Muscle of arm (tissue), 12 donors: Measurements from ENCODE around the gene YTHDC1. TPM values are rescaled to one million over a fixed set of nuclear protein-coding genes. Genes with fewer than 3 reads are reported as not detected.

ENCODE experiments used
- DNase-seq: peaks from one replicate; pipeline ENCODE4 v3.0.0-alpha.2; 2013
- polyA plus RNA-seq, 12 donors: library from polyadenylated mRNA; unstranded; fragments of 120-200 nt; gene quantifications; one replicate each; pipeline ENCODE4 v1.2.1, GENCODE V29; 2013; ENCODE audit not compliant: insufficient read length in 12 of 12

The YTHDC1 gene
- polyA plus RNA-seq, 12 donors, result 61.3 to 118 (median 85.7) TPM; not detected in 1

- no peak for DNase-seq
Measured at GRCh38 chr4:68361146-68361589, 11.3 kb upstream of the YTHDC1 start.

DNA sequence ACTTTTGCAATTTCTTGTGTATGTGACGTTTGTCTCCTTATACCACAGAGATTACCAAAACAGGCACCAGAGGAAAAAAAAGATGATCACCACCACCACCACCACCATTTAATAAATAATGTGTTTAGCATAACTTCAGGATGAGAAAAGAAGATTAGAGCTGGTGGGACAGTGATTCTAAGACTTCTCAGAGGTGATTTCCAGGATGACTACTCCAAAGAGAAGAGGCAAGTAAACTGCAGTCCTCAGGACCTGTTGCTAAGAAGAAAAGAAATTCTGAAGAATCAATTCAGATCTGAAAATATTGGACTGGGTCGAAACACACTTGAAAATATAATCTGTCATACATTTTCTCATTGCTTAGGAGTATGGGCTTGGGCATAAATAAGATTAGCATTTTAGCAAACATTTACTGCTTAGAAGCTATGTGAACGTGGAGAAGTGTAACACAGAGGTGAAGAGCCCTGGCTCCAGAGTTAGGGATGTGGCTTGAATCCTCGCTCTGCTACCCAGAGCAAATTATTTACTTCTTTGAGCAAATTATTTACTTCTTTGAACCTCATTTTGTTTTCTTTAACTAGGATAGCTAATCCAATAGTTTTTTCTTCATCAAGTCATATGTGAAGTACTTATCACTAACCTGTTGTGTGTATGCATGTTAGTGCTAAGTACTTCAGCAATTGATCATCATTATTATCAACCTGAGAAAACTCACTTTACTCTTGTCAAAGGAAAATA, 10.5 kb upstream of the YTHDC1 start:
- no peak for DNase-seq

DNA sequence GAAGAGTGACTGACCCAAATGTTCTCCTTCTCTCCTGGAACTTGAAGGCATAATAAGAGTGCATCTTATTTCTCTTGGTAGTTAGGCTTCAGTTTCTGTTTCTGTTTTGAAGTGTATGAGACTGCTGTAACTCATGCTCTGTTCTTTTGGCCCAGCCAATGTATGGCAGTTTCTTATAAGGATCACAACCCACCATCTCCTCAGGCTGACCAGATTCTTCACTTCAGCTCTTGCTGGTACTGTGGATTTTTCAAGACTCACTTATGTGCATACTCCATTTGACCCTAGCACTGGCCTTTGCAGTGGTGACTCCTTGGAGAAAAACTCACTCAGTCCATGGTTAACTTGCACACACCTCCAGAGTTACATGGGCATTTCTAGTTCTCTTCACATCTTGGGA, 9.6 kb upstream of the YTHDC1 start:
- no peak for DNase-seq

DNA sequence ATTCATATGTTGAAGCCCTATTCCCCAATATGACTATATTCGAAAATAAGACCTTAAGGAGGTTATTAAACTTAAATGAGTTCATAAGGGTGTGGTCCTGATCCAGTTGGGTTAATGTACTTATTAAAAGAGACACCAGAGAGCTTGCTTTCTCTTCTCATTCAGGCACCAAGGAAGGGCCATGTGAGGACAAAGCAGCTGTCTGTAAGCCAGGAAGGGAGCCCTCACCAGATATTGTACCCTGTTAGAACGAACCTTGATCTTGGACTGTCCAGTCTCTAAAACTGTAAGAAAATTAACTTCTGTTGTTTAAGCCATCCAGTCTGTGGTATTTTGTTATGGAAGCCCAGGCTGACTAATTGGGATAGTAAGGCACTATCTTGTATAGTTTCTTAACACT, 9.1 kb upstream of the YTHDC1 start:
- DNase-seq, result no peak

GRCh38 chr4:68352791-68353190, 2.9 kb upstream of the YTHDC1 start:
- no peak for DNase-seq

DNA sequence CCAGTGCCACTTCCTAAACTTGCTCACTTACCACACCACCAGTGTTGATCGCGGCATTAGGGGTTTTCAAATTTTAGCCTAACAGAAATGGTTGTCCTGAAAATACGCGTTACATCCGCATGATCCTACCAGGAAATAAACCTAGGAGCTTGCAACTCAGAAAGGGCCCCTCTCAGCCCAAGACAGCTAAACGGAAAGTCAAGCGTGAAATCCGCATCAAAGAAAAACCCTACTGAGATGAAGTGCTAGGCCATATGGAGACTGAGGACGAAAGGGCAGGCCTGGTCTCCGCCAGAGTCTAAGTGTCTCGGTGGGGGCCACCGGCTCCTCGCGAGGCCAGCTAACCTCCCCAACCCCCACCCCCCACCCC, 626 bp downstream of the YTHDC1 start:
- peak; percentile 66 for DNase-seq

DNA sequence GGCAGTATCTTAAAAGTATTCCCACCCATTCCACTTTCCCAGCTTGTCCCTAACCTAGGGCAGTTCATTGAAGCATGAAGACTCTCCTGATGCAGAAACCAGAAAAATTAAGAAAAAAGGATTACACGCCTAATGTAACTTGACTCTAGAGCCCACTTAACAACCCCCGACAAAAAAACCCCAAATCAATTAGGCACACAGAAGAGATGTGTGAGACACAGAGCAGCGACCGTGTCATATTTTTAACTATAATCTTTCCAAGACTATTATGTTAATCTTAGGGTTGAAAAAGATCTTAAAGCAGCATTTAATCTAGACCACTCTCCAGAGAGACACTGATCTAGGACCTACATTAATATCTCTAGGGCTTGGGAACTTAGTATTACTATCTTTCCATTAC, 1.3 kb downstream of the YTHDC1 start:
- peak; percentile 8 for DNase-seq

- DNase-seq, result no peak
Measured at GRCh38 chr4:68347845-68348244, 2.0 kb downstream of the YTHDC1 start.

- DNase-seq, result no peak
Measured at GRCh38 chr4:68346461-68346860, 3.4 kb downstream of the YTHDC1 start.

GRCh38 chr4:68344785-68345184, 5.1 kb downstream of the YTHDC1 start:
- no peak for DNase-seq

- DNase-seq, result no peak
Measured at GRCh38 chr4:68344049-68344448, 5.8 kb downstream of the YTHDC1 start.

DNA sequence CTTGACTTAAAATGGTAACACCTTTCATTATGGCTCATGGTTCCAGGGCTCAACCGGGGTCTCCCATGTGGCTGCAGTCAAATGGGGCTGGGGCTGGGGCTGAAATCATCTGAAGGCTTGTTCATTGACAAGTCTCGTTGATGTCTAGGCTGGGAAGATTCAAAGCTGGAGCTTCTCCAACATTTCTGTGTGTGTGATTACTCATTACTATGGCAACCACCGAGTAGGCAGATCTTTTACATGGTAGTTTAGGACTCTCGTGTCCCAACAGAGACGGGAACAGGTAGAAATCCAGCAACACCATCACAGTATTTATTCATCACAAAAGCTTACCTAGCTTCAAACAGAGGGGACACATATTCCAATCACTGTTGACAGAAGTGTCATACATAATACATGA, 7.8 kb downstream of the YTHDC1 start:
- DNase-seq, result peak; percentile 19

GRCh38 chr4:68338625-68339024, 11.3 kb downstream of the YTHDC1 start:
- DNase-seq, result no peak

- DNase-seq, result no peak
Measured at GRCh38 chr4:68337522-68337921, 12.4 kb downstream of the YTHDC1 start.

DNA sequence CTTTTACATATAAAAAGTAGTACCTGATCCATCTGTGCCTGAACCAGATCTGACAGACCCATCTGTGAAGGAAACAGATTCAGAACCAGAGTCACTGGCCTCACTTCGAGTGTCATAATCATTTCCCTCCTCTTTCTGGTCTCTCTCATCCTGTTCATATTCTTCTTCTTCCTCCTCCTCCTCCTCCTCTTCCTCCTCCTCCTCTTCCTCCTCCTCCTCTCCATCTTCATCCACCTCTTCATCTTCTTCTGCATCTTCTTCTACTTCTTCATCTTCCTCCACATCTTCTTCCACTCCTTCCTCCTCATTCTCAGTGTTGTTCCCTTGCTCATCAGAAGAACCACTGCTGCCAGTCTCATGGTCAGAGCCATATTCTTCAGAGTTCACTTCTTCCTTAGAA, 12.9 kb downstream of the YTHDC1 start:
- no peak for DNase-seq

DNA sequence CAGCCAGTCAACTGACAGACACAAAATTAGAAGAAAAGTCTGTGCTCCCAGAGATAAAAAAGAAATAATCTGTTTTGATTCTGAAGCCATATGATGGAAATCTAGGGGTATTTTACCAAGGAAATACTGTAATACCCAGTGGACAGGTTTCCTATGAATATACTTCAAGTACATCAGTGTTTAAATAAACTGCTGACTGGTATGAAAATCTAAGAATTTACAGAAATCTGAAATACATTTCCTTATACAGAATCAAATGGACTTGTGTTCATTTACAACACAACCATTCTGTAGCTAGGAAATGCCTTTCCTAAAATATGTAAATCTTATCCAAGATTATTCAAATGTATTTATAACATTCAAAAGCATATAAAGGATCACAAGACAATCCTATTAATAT, 13.4 kb downstream of the YTHDC1 start:
- no peak for DNase-seq

- DNase-seq, result no peak
Measured at GRCh38 chr4:68326141-68326540, 23.7 kb downstream of the YTHDC1 start.

DNA sequence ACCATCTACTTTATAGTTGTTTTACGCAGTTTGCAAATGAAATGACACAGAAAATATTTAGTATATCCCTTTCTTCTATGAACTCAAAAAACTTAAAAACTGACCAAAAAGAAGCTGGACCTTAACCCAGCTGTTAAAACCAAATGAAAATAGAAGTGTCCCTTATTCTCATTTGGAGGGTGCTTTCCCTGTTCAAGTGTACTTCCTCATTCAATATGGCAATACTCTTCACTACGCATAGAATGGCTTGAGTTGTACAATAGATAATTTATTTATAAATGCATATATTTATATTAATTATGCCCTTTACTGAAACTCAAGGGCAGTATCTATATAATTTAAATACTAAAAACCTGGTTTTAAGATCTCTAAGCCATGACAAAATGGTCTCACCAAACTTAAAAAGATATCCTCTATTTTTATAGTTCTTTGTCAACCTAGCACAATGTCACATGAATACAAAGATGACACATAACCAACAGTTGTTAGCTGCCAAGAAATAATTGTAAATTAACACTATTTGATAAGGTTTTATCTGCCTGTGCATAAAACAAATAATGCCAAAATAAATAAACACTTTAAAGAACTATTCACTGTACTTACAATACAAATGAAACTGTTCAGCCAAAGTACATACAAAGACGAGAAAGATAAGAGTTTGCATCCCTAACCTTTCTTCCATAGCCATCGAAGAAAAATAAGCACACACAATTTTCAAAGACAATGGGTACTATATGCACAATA, 25.2 kb downstream of the YTHDC1 start:
- no peak for DNase-seq

- DNase-seq, result no peak
Measured at GRCh38 chr4:68319040-68319439, 30.9 kb downstream of the YTHDC1 start.

DNA sequence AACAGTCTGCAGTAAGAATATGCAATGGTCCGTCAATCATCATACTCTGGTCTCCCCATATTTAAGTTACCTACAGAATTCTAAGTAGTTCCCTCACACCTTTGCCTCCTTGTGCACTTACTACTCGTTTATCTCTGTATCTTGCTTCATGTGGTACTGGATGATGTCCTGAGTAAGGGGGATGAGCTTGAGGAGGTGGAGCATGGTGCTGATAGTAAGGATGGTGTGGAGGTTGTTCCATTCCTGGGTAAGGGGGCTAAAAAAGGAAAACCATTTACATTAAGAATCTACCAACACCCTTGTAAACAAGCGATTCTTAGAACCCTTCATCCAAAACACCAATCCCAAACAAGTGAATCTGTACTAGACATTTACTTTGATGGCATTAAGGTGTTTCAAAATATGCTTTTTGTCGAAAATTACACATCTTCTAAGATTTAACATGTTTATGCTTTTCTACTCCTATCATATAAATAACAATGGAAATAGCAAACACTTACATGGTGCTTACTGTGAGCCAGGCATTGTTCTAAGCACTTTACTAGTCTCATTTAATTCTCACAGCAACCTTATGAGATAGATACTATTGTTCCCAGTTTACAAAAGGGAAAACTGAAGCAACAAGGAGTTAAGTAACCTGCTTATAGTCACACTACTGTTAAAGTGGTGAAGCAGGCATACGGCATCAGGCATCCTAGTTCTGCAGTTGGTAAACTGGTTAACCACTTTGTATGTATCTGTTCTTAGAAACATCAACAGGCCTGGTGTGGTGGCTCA, 33.5 kb downstream of the YTHDC1 start:
- no peak for DNase-seq

- no peak for DNase-seq
Measured at GRCh38 chr4:68310651-68311247, 39.1 kb downstream of the YTHDC1 start.

DNA sequence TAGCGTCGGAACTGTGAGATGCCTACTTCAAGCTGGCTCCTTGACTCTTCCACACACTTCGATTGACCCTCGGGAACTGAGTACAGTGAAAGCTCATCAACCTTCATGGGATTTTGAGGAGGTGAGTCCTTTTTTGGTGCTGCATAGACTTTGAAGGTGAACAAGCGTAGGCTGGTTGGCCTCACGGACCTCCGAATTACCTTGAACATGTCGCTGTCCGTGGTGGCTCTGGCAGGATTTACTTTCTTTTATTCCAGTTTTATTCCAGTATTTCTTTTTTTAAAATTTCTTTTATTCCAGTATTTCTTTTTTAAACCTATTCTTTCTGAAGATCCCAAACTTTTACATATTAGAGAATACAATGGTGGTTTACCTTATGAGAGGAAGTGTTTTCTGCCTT, 45.2 kb downstream of the YTHDC1 start:
- no peak for DNase-seq
